D721Med (cell line): ENCODE results near the gene DNAJC2.
"Not testable (repeated sequence)": the region's sequence is repeated elsewhere in the genome, so short reads cannot be mapped to it uniquely, and the experiment has no call there.

Experiments used
- DNase-seq: peaks from one replicate; pipeline ENCODE4 v3.0.0; 2011; ENCODE audit warnings: low spot score; ENCODE audit not compliant: insufficient read length
- FAIRE-seq: peaks from 2 replicates; lab custom pipeline; 2011; peaks lifted over from hg19 to GRCh38; lab: Jason Lieb, UNC
- CTCF ChIP-seq: IDR thresholded peaks from 2 replicates; pipeline ENCODE4 v1.5.1; 2012; ENCODE audit warnings: mild to moderate bottlenecking, control low read depth; ENCODE audit not compliant: insufficient read depth; ENCODE audit errors: missing control alignments

The DNAJC2 gene

GRCh38 chr7:103292122-103292521, 52.4 kb downstream of the DNAJC2 start:
- no peak for TF ChIP-seq CTCF

GRCh38 chr7:103282802-103283427, 61.7 kb downstream of the DNAJC2 start:
- DNase-seq, FAIRE-seq: not testable (repeated sequence)

More at GRCh38 chr7:103292122-103292521, 52.4 kb downstream of the DNAJC2 start:
- FAIRE-seq (no peak), DNase-seq (no peak)

- not testable (repeated sequence) for DNase-seq, FAIRE-seq
Observed at GRCh38 chr7:103280803-103281155, 63.8 kb downstream of the DNAJC2 start.

GRCh38 chr7:103279963-103280802, 64.4 kb downstream of the DNAJC2 start:
- not testable (repeated sequence) for DNase-seq, FAIRE-seq

- not testable (repeated sequence) for DNase-seq, FAIRE-seq
Observed at GRCh38 chr7:103279636-103279962, 65.0 kb downstream of the DNAJC2 start.

- not testable (repeated sequence) for DNase-seq, FAIRE-seq
Observed at GRCh38 chr7:103278195-103278594, 66.4 kb downstream of the DNAJC2 start.

- not testable (repeated sequence) for FAIRE-seq, DNase-seq
Observed at GRCh38 chr7:103274867-103275266, 69.7 kb downstream of the DNAJC2 start.

GRCh38 chr7:103273374-103273773, 71.2 kb downstream of the DNAJC2 start:
- not testable (repeated sequence) for FAIRE-seq, DNase-seq

GRCh38 chr7:103266229-103266628, 78.3 kb downstream of the DNAJC2 start:
- DNase-seq, FAIRE-seq: not testable (repeated sequence)

GRCh38 chr7:103264054-103264453, 80.5 kb downstream of the DNAJC2 start:
- FAIRE-seq, DNase-seq: not testable (repeated sequence)
